GM18499 (cell line): ENCODE data around the gene DBX1.

Experiments
- ATAC-seq: cut with Tn5 transposase; IDR thresholded peaks from one replicate; pipeline ENCODE4 v1.9.1; 2021; ENCODE audit warnings: moderate number of reproducible peaks; ENCODE audit not compliant: insufficient read depth, unreplicated experiment

The DBX1 gene

DNA sequence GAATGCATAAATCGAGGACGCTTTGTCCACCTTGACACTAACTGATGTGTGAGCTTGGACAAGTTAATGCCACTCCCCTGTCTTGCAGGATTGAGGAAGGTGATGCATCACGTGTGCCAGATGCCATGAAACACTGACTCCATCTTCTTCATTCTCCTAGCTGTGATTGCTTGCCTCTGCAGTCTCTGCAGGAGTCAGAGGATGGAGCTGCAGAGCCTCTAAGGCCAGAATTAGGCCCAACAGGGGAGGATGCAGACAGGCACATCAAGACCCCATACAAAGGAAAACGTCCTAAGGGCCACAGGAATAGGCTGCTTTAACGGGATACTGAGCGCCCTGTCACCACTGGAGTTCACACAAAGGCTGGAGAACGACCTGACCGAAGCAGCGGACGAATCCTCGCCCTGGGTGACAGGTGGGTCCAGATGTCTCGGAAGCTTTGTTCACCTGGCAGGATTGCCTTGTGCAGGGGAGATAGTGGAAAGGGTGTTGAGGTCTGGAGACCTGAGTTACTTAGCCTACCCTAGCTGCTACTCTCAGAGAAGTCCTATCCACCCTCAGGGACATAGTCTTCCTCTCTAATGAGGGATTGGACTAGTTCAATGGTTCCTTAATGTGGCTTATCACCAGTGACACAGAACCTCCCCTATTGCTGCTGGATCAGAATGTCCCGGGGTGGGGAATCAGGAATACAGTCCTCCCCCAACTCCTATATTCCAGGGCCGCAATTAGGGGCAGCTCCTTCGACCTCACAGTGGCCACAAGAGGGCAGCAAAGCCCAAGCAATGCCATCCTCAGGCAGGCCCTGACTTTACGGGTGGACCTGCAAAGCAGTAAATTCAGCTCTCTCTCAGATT lies 32.4 kb downstream of the DBX1 start:
- ATAC-seq, result no peak

DNA sequence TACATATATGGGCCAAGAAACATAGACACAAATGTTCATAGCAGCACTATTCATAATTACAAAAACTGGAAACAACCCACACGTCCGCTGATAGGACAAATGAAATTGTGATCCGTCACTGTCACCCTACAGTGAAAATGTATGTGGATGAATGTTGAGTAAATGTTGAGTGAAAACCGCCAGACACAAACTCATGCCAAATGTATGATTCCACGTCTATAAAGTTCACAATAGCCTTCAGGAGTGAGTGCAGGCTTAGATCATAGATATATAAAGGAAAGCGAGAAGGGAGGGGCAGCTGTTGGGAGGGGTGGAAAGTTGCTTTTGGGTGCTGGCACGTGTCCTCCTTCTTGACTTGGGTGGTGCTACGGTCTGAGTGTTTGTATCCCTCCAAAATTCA lies 33.6 kb downstream of the DBX1 start:
- ATAC-seq, result no peak

DNA sequence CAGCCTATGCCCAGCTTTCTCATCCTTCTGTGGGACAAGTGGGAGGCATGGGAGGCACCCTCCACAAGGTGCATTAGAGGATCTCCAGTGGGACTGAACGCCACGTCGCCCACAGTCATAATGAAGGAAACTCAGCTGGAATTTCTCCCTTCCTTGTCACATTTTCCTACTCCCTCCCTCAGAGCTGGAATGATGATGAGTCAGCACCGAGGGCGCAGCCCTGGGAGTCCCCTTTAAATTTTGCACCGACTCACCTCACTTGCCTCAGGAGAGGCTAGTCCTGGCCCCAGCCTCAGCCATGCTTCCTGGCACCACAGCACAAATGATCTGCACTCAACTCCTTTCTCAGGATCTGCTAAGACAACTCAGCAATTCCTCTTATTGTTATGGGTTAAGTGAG lies 34.3 kb downstream of the DBX1 start:
- no peak for ATAC-seq

DNA sequence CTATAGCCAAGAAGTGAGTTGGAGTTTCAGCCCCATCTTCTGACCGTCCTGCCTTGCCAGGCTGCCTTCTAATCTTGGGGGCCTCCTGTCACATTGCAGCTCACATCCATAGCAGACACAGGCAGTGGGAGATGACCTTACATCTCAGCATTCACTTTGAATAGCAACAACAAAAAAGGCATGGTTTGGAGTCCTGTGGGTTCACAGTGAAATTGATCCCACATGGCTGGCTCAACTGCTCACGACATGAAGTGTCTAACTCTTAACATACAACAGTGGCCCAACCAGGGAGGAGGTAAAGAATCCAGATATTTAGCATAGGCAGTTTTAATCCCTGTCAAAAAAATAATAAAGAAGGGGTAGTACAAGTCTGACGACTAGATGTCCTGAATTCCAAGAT lies 38.1 kb downstream of the DBX1 start:
- ATAC-seq, result no peak

DNA sequence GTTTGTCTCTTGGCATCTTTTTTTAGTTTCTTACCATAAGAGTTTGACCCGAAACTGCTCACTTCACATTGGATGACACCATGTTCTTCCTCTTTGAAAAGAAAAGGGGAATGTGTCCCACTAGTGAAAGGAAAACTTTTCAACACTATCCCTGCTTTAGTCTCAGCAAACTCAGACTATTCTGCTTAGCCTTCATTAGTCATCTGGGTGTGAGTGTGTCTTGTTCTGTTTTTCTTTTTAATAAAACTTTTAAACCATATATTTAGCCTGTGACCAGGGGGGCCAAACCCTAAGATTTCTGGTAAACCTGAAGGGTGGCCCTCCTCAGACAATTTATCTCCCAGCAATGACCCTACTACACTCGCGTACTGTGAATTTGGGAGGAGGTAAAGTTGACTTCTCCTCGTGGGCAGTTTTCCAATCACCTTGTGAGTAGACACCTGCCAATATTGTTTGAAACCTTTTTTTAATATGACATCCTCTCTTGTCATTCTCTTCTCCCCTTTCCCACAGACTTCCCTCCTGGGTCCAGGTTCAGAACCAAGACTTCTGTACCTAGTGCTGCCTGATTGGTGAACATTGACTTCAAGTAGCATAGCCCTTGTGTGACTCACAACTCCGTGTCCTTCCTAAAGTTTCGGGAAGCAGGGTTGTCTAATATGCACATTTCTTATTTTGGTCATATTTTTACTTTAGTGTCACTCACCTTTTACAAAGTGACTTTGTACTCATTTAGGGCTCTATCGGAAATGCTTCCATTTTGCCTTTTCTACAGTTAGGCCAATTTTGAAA lies 39.9 kb downstream of the DBX1 start:
- ATAC-seq, result no peak

DNA sequence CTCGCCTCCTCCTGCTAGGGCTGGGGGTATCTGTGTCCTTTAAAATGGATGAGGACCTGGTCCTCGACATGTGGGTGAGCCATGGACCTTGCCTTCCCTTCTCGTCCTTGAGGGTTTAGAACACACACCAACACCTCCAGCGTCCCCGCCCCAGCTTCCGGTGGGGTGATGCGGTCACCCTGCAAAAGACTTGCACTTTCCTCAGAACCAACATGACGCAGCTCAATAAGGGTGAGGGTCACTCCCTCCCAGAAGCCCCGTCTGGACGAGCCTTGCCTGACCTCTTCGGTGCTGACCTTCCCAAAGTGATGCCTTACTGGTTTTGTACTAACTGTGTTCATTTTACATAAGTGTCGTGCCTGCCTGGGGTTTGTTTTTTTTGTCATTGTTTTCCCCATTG lies 41.0 kb downstream of the DBX1 start:
- no peak for ATAC-seq

DNA sequence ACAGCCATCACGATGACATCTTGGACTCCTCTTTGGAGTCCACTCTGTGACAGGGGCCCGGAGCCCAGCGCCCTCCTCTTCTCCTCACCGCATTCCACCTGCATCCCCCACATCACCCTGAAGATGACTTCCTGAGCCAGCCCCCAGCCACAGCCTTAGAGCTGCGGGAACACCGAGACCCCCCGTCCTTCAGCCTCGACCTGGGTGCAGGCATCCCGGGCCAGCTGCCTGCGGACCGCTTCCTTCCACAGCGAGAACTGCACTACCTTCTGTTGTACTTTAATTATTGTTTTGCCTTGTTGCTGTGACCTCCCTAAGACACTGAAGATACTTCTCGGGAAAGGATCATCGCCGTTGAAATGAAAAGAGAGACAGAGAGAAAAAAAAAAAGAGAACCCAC lies 42.1 kb downstream of the DBX1 start:
- ATAC-seq, result no peak

DNA sequence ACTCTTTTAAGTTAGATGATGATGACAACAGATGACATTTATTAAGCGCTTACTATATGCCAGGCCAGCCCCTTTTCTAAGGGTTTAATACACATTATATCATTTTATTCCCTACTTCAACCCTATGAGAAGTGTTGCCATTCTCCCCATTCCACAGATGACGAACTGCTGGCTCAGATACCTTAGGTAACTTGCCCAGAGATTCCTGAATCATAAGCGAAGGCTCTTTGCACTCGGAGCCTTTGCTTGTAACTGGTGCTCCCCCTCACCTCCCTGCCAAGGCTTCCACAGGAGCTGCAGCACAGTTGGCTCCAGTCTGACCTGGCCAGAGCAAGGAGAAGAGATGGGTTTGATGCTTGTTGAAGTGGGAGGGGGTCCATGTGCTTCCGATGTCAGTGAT lies 43.0 kb downstream of the DBX1 start:
- ATAC-seq, result no peak

DNA sequence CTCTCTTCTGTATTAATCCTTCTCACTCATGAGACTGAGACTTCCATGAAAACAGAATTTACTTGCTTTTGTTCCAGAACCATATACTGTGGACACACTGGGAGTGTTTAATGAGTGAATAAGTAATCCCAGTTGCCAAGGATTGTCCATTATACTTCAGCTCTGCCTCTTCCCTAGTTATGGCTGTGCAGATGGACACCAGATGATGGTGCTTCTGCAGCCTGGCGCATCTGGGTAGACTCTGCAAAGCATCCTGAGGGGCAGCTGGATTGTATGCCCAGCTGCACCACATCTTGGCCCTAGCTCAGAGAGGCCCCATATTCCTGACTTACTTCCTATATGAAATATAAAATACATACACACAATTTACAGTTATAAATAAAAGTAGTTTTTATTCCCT lies 43.5 kb downstream of the DBX1 start:
- no peak for ATAC-seq

DNA sequence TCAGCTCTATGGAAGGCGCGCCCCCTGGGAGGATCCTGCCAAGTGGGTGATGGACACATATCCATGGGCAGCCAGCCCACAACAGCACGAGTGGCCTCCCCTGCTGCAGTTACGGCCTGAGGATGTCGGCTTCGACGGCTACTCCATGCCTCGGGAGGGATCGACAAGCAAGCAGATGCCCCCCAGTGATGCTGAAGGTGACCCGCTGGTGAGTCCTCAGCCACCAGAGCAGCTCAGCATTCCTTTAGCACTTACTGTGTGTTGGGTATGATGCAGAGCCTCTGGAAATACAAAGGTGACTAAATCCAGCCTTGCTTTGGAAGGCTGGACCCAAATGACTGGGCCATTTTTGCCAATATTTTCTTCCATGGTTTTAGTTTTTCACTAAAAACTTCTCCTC lies 45.7 kb downstream of the DBX1 start:
- no peak for ATAC-seq

DNA sequence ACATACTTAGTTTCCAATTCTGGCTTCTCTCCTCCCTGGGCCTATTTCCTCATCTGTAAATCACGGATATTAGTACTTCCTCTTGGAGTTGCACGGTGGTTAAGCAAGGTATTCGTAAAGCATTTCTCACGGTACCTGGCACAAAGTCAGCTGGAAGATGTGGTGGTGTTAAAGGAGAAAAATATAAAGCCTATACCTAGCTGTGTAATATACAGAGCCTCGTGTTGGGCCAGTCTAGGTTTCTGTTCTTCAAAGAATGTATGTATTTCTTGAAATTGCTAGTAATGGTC lies 47.2 kb downstream of the DBX1 start:
- ATAC-seq, result no peak

DNA sequence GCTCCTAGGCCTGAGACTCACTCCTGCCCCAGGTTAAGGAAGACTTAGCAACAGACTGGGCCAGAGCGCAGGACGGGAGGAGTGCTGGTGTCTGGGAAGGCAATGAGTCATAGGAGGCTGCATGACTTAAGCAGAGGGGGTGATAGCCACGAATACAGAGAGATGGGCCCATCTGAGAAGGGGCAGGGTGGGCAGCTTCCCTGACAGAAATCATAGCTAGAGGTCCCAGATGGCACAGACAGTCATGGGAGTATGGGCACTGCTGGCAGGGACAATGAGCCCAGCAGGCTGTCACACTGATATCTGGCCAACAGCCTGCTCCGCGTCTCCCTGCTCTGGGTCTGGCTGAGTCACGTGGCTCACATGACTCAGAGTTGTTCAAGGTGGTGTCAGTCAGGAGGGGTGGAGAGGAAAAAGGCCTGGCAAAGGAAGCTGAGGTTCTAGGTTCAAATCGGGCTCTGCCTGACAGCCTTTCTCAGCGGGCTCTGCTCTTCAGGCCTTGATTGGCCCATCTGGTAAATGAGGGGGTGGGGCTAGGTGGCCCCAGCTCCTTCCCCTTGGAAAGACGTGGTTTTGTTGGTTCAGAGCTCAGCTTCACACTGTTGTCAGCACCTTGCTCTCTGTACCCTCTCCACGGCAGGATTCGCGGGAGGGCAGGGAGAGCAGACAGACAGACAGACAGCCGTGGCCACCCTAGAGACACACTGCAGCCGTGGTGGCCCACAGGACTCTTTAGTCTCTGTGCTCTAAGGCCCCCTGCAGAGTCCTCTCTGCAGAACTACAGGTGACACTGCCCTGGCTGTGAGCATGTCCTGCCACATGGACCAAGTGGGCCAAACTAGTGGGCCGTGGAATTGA lies 47.8 kb downstream of the DBX1 start:
- no peak for ATAC-seq

DNA sequence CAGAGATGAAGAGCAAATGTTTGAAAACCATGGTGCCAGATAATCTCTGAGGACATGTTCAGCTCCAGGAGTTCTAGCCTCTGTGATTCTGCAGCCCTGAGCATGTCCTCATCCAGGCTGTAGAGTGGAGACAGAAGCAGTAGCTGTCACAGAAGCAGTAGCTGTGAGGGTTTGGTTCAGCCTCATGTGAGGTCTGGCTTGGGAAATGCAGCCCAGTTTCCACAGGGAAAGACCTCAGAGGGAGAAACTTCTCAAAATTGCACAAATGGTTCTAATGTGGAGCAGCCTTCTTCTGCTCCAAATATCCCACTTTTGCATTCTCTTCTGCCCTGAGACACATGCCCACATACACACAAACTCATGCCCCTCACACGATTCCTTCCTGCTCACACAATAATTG lies 48.4 kb downstream of the DBX1 start:
- no peak for ATAC-seq

DNA sequence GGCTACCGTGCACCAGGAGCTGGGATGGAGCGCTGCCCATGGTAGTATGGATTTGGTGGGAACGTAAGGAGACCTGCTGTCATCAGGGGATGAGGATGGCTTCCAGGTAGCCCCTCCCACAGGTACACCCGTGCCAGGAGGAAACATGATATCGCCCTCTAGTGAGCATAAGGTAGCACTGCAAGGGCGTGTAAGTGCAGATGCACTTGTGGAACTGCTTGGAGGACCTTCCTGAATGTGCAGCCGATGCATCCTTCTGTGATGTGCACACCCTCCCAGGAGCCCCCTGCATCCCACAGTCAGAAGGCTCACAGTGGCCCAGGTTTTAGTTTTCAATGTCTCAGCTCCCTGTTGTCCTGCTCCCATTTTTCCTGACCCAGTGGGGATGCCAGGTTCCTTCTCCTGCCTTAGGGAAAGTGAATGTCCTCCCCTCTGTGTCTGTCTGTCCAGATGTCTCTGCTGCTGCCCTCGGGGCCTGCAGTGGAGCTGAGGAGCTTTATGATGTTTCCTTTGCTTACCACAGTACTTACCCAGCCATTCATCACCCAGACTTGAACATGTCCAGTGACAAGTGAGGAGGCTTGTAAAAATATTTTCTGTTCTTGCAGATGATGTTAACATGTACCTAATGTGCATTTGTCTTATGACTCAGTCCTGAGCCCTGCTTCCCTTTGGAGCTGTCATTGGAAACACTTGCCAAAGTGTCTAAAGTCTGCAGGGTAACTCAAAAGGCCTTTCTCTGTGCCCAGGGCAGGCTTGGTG lies 49.2 kb downstream of the DBX1 start:
- no peak for ATAC-seq

DNA sequence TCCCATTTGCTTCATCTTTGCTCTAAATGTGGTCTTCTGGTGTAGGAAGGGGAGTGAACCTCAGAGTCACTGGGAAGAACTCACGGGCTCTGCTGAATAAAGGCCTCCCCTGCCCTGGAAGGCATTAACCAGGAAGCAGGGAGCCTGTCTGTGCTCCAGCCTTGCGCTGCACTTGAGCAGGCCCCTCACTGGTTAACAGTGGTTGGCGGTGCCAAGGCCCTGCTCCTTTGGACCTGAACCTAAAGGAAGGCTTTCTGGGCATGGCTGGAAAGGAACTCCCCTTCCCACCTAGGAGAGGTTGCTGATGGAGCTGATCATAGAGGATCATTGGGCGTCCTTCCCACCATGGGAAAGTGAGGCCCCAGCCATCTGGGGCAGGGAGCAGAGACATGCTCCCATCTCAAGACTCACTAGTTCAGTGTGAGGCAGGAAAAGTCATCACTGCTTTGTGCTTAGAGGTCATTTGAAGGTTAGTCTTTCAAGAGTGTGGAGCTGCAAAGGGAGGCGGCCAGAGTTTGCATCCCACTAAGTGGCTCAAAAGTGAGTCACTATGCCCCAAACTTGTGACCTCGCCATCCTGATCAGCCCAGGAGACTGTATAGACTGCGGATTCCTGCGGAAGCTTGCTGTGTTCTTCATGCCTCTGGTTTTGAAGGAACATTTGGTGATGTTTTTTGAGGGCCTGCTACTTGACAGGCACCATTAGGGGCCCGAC lies 50.4 kb downstream of the DBX1 start:
- ATAC-seq, result no peak
